VCaP (cell line): Measurements from ENCODE around the gene TUT1.
A peak's percentile ranks its signal among the peaks of the same experiment; 100 is the strongest.

Source experiments
- H3K27ac ChIP-seq: fragments of 450-650 bp; 2 replicates; pipeline ENCODE4 v1.5.1; 2017
- CTCF ChIP-seq: fragments of 450-650 bp; conservative IDR thresholded peaks from 2 replicates; pipeline ENCODE4 v1.5.1; 2017; ENCODE audit warnings: mild to moderate bottlenecking, moderate library complexity

Gene TUT1

GRCh38 chr11:62548545-62549335, 42.6 kb downstream of the TUT1 start:
- no peak for TF ChIP-seq CTCF
- peak overlapping the region; percentile 83 for H3K27ac ChIP-seq

GRCh38 chr11:62547691-62548281, 43.5 kb downstream of the TUT1 start:
- H3K27ac ChIP-seq: peak overlapping the region; percentile 83
- TF ChIP-seq CTCF: no peak

GRCh38 chr11:62546929-62547625, 44.2 kb downstream of the TUT1 start:
- no peak for TF ChIP-seq CTCF
- peak overlapping the region; percentile 83 for H3K27ac ChIP-seq

GRCh38 chr11:62546244-62546928, 44.9 kb downstream of the TUT1 start, which contains the start of gene AHNAK:
TSS of gene AHNAK (minus strand) at chr11:62546806. CDS start at chr11:62536098, 10,708 bp downstream.
- H3K27ac ChIP-seq: peak within 1 kb of the TSS; percentile 83
- no peak for TF ChIP-seq CTCF

- H3K27ac ChIP-seq: peak overlapping the region; percentile 83; the same call in 1 of the 2 replicates
- TF ChIP-seq CTCF: no peak
Measured at GRCh38 chr11:62545437-62546243, 45.7 kb downstream of the TUT1 start.

- peak overlapping the region; percentile 83; the same call in 1 of the 2 replicates for H3K27ac ChIP-seq
- no peak for TF ChIP-seq CTCF
Measured at GRCh38 chr11:62544581-62545436, 46.5 kb downstream of the TUT1 start.
